Stimulated activated naive CD4-positive, alpha-beta T cell treated with Interleukin-2 at 50 U/mL for 16 hours (primary cell): Measurements from ENCODE around the gene HOXD12.
A peak's percentile ranks its signal among the peaks of the same experiment; 100 is the strongest.

Experiments
- DNase-seq: peaks from one replicate; lab custom pipeline; 2025; lab: John Stamatoyannopoulos, UW

HOXD12 gene

DNA sequence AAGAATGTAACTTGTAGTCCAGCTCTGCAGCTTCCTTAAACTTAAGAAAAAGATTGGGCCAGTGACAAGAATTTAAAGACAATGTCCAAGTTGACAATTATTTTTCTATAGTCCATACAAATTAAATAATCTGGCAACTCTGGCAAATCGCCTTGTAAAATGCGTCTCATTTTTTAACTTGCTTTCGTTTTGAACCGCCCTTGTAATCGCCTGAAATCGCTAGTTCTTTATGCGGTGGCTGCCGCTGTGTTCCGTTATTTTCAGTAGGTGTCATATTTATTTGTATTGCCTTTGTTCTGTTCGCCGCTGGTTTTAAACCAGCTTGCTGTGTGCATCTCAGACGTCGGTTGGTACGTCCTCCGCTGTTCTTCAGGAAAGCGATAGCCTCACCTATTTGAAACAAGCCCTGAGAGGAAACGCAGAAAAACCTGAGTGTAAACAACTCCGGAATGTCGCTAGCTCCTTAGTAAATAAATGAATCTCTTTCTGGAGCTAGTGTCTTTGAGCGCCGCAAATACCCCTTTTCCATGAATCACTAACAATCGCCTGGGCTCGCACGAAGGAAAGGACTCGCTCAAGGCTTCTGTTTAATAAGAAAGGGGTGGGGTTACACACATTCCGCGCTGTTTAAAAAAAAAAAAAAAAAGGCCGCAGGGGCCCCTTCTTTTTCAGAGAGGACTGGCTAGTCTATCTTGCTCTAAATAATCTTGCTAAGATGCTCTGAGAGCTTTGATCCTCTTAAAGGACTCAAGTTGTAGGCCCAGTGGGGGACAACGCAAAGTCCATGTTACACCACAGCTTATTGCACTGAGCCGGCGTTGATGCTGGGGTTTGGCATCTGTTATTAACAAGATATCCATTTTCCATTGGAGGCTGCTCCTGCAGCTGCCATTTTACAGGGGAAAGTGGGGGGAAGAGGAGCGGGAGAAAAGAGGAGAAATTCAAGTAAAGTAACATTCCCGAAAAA lies 32.9 kb downstream of the HOXD12 start:
- no peak for DNase-seq

DNA sequence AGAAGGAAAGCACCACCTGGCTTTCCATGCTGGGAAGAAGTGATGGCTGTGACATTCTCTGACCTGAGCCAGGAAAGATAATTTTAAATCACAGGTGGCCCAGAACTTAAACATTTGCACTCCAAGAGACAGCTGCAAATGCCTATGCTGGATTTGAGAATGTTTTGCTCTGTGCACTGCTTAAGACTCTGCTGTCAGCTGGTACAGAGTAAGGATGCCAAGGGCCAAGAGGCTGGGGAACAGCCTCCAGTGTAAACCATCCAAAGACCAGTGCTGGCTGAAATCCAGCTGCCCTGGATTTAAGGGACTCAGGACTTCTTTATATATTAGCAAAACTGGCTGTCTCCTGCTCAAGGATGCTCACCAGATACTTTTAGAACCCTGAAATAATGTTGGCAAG lies 33.8 kb downstream of the HOXD12 start:
- no peak for DNase-seq

- no peak for DNase-seq
These were observed 34.4 kb downstream of the HOXD12 start for GRCh38 chr2:176134035-176134434.

- no peak for DNase-seq
These were observed 35.4 kb downstream of the HOXD12 start for GRCh38 chr2:176135035-176135440.

DNA sequence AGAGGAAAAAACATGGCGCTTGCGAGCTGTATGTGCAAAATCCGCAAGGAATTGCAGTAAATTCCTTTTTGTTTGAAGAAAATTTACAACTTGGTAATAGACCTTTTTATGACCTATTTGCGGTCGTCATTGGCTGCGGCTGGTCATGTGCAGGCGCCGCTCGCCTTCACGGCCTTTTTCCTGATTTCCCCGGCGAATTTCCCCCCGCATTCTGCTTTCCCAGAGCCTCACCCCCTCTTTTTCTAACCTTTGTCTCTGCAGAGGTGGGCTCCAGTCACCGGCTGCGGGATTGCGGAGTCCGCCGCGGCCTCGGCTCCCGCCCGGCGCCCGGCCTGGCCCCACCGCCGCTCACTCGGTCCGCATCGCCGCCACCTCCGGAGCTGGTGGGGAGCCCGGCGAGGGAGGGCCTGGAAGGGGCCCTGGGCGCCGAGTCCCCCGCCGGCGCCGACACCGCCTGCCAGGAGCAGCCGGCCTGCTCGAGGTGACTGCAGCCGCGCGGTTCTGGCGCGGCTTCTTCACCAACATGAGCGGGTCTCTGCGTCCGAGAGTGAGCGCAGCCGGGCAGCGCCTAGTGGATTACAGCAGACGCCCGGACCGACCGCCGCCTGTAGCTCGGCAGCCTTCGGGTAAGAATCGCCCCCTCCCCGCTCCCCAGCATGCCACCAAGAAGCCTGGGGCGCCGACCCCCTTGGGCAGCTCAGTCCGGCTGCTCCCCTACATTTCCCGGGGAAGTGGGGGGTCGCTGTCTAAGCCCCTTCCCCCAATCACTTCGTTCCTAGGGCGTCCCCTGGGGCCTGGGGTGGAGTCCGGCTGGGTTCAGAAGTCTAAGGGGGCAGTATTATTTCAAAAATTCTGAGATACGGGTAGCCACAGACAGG lies 37.0 kb downstream of the HOXD12 start:
- no peak for DNase-seq

- no peak for DNase-seq
These were observed 37.6 kb downstream of the HOXD12 start for GRCh38 chr2:176137252-176137580.

GRCh38 chr2:176137906-176138305 lies 38.3 kb downstream of the HOXD12 start:
- no peak for DNase-seq

GRCh38 chr2:176138526-176138922 lies 38.9 kb downstream of the HOXD12 start:
- DNase-seq: no peak

DNA sequence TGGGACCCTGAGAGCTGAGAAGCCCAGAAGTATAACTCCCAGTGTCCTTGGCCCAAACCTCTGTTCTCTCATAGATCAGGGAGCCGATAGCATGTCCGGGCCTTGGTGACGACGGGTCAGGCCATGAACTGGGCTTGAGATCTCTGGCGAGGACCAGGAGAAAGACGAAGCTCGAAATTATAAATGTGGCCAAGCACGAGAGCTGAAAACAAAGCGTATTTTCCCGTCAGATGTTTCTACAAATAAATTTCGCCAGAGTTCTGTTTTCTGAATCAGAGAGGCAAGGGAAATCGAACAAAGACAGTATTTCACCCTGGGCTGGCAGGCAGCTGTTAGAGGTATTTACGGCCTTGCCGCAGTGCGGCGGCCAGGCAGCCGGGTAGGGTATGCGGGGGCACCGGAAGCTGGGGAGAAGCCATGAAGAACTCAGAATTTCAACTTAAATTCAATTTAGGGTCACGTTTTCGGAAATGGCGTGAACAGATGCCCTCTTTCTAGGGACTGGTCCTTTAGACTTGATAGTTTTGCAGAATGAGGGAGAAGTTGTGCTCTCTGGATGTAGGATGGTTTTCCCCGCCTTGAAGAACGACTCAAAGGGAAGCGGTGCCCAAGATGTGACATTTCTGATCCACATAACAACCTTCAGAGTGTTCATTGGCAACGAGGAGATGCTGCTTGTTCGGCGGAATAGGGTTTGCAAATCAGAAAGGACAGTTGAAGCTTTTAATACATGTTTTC lies 39.5 kb downstream of the HOXD12 start:
- DNase-seq: no peak

- no peak for DNase-seq
These were observed 40.3 kb downstream of the HOXD12 start for GRCh38 chr2:176139661-176140512.

GRCh38 chr2:176140513-176141317 lies 41.1 kb downstream of the HOXD12 start:
- peak; percentile 28 for DNase-seq

DNA sequence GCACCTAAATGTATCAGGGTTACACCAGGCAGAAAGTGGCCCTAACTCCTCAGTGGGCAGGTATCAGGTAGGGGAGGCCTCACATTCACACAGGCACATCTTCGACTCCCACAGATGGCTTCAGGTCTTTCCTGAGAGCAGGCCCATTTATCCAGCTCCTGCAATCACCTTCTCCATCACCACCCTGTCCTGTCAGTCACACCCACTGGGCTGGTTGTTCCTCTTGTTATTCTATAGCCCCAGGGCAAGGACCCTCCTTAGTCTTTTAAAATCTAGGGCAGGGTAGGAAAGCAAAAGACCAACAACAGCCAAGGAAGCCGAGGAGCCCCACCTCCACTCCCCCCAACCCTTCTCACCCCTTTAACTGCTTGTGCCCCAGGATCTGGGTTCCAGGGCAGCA lies 42.7 kb downstream of the HOXD12 start:
- DNase-seq: no peak

GRCh38 chr2:176145085-176145969 lies 45.7 kb downstream of the HOXD12 start:
- no peak for DNase-seq

GRCh38 chr2:176146101-176146500 lies 46.5 kb downstream of the HOXD12 start:
- DNase-seq: no peak

DNA sequence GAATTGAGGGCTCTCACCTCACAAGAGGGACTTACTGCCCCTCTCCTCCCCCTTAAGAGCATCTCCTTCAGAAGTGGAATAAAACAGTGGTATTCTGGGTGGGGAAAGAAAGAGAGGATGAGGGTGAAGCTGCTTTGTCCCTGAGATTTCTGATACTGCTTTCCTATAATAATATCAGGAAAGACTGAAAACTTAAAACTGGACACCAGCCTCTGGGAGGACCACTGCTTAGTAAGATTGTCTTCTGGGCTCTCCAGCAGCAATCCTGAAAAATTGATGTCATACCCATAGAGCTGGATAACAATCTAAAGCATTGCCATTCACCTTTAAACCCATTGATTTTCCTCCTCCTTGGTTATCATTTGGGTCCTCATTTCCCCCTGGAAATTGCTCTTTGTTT lies 47.0 kb downstream of the HOXD12 start:
- no peak for DNase-seq

GRCh38 chr2:176147210-176147799 lies 47.7 kb downstream of the HOXD12 start:
- no peak for DNase-seq

DNA sequence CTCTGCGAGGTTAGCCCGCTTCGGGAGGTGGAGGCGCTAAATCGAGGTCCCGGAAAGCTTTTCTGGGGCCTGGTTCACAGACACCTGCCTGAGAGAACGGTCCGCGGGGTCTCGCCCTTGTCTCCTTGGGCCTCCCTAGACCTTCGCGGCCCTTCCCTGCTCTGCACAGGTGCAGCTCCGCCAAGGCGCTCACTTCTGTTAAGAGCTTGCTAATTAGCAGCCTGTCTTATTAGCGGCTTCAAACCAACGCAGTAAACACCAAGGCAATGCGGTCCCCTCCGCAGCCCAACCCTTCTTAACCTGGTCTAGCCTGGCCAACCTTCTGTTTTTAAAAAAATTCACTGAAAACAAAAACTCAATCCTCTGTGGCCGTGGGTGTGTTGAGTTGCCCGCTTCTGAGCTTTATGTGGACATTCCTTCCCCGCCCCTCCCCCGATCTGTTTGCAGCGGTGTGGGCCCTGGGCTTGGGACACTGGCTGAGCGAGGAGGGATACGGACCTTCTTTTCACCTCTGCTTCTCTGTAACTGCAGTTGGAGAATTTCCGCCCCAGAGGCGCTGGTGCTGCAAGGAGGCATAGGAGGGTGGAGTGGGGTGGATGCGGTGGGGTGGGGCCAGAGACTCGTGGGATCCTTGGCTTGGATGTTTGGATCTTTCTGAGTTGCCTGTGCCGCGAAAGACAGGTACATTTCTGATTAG lies 48.4 kb downstream of the HOXD12 start:
- no peak for DNase-seq

- no peak for DNase-seq
These were observed 49.3 kb downstream of the HOXD12 start for GRCh38 chr2:176148751-176149421.
